Hepatocyte (in vitro differentiated cells): ENCODE measurements around the gene SPATA31E1. TPM values are rescaled to one million over a fixed set of nuclear protein-coding genes. Genes with fewer than 3 reads are reported as not detected.

Source experiments
- DNase-seq: peaks from one replicate; pipeline ENCODE4 v3.0.0-alpha.2; 2016; ENCODE audit warnings: low spot score
- H2AFZ ChIP-seq: fragments of 200-600 bp; sonication (generic); 2 replicates; pipeline ENCODE4 v1.6.0; 2016; ENCODE audit warnings: antibody characterized with exemption, mild to moderate bottlenecking
- H3K27ac ChIP-seq: fragments of 200-600 bp; sonication (generic); 2 replicates; pipeline ENCODE4 v1.5.1; 2016; ENCODE audit warnings: mild to moderate bottlenecking
- H3K27me3 ChIP-seq: fragments of 200-600 bp; sonication (generic); 2 replicates; pipeline ENCODE4 v1.6.1; 2016
- H3K36me3 ChIP-seq: fragments of 200-600 bp; sonication (generic); replicated peaks from 2 replicates; pipeline ENCODE4 v1.5.1; 2016; ENCODE audit warnings: low read depth; ENCODE audit not compliant: insufficient read depth
- H3K4me1 ChIP-seq: fragments of 200-600 bp; sonication (generic); 2 replicates; pipeline ENCODE4 v1.5.1; 2016; ENCODE audit warnings: mild to moderate bottlenecking, moderate library complexity; ENCODE audit not compliant: insufficient read depth
- H3K4me2 ChIP-seq: fragments of 200-600 bp; sonication (generic); 2 replicates; pipeline ENCODE4 v1.6.0; 2016
- H3K4me3 ChIP-seq: fragments of 200-600 bp; sonication (generic); 2 replicates; pipeline ENCODE4 v1.5.1; 2016; ENCODE audit warnings: mild to moderate bottlenecking
- H3K79me2 ChIP-seq: fragments of 200-600 bp; sonication (generic); 2 replicates; pipeline ENCODE4 v1.6.0; 2017; ENCODE audit warnings: mild to moderate bottlenecking
- H3K9me2 ChIP-seq: fragments of 200-600 bp; sonication (generic); replicated peaks from 2 replicates; pipeline ENCODE4 v1.6.0; 2017; ENCODE audit warnings: mild to moderate bottlenecking; ENCODE audit not compliant: insufficient read depth
- H3K9me3 ChIP-seq: fragments of 200-600 bp; sonication (generic); 2 replicates; pipeline ENCODE4 v1.5.1; 2016; ENCODE audit warnings: low read depth, mild to moderate bottlenecking
- H4K20me1 ChIP-seq: fragments of 200-600 bp; sonication (generic); 2 replicates; pipeline ENCODE4 v1.6.0; 2016; ENCODE audit warnings: mild to moderate bottlenecking; ENCODE audit not compliant: insufficient read depth, poor library complexity, severe bottlenecking
- EZH2 ChIP-seq: fragments of 200-600 bp; sonication (generic); IDR thresholded peaks from 2 replicates; pipeline ENCODE4 v1.6.1; 2016; ENCODE audit warnings: antibody characterized with exemption, mild to moderate bottlenecking, borderline replicate concordance
- EZH2phosphoT487 ChIP-seq: fragments of 200-600 bp; sonication (generic); IDR thresholded peaks from one replicate; pipeline ENCODE4 v1.6.1; 2018; ENCODE audit warnings: antibody characterized with exemption, mild to moderate bottlenecking, low read depth, moderate library complexity; ENCODE audit not compliant: unreplicated experiment, severe bottlenecking
- WGBS: methylation state at CpG from one replicate; pipeline ENCODE4 v1.1.6; 2016; ENCODE audit warnings: low lambda C conversion rate; ENCODE audit errors: missing lambda C conversion rate; 5-methylcytosine and 5-hydroxymethylcytosine counted together
- polyA plus RNA-seq: library from polyadenylated mRNA; unstranded; fragments of >200 nt; fragmentation: Nextera tagmentation; extraction: Ambion mirVana; gene quantifications from 2 replicates; pipeline ENCODE4 v1.2.1, GENCODE V29; 2016
- total RNA-seq: library from RNA; depleted of rRNA; stranded (reverse); fragments of >200 nt; gene quantifications from 2 replicates; pipeline ENCODE4 v1.2.3, GENCODE V29; 2014
- TF ChIP-seq, protein P1 (sequence below): fragments of 200-600 bp; sonication (generic); IDR thresholded peaks from 2 replicates; pipeline ENCODE4 v1.5.1; 2016; ENCODE audit warnings: antibody characterized with exemption, mild to moderate bottlenecking; ENCODE audit not compliant: poor library complexity

The SPATA31E1 gene
- total and polyA plus RNA-seq, 2 experiments from 2014 or later, result not detected

DNA sequence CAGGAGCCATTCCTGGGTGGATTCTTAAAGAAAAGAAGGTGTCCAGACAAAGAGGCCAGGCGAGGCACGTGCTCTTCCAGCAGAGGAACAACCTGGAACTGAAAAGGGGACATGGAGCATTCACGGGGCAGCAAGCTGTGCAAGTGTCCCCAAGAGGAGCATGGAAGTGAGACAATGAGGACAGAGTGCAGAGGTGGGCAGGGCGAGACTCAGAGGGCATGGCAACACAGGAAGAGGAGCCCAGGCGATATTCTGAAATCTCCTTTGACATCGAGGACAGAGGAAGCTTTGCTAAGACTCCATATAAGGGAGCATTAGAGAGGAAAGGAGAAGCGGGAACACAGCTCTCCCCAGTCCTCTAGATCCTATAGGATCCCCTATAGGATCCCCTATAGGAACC is 29.4 kb upstream of the SPATA31E1 start:
- Histone ChIP-seq H3K4me2 (no peak overlapping the region), H4K20me1 (no peaks in the 10 kb centered on the region), H2AFZ (no peak overlapping the region), H3K27me3 (no peaks in the 10 kb centered on the region), H3K4me1 (no peaks in the 10 kb centered on the region), H3K9me3 (no peaks in the 10 kb centered on the region), H3K9me2 (no peaks in the 10 kb centered on the region), H3K36me3 (no peaks in the 10 kb centered on the region), H3K79me2 (no peaks in the 10 kb centered on the region), H3K4me3 (no peak overlapping the region), H3K27ac (no peak overlapping the region)
- 91% methylated on average over 7 of the region's 7 CpGs for WGBS
- no peak for DNase-seq
- TF ChIP-seq EZH2 (no peak), EZH2phosphoT487 (no peak)
- TF ChIP-seq, protein P1, sequence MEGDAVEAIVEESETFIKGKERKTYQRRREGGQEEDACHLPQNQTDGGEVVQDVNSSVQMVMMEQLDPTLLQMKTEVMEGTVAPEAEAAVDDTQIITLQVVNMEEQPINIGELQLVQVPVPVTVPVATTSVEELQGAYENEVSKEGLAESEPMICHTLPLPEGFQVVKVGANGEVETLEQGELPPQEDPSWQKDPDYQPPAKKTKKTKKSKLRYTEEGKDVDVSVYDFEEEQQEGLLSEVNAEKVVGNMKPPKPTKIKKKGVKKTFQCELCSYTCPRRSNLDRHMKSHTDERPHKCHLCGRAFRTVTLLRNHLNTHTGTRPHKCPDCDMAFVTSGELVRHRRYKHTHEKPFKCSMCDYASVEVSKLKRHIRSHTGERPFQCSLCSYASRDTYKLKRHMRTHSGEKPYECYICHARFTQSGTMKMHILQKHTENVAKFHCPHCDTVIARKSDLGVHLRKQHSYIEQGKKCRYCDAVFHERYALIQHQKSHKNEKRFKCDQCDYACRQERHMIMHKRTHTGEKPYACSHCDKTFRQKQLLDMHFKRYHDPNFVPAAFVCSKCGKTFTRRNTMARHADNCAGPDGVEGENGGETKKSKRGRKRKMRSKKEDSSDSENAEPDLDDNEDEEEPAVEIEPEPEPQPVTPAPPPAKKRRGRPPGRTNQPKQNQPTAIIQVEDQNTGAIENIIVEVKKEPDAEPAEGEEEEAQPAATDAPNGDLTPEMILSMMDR, result no peak

DNA sequence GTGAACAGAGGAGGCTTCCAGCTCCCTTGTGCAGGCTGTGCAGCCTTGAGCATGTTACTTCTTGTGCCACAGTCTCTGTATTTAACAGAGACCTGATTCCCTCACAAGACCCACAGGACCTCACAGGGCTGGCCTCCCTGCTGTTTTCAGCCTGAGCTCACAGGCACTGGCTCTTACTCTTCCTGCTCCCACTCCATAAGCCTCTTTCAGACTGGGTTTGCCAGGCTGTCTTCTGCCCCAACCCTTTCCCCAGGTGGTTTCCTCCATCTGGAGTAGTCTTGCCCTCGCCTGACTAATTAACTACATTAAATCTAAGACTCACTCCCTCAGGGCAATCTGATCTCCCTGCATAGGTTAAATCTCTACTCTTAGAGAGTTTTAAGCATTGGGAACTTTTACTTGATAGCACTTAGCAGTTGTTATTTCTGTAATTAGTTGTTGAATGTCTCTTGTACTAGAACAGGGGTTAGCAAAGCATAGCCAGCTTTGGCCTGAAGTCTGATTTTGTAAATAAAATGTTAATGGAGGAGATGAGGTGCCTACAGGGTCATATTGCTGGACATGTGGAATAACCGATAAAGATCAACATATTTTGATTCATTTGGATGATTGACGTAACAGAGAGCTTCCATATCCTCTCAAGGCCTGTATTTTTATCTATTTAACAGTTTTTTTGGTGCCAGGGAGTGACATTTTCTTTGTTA is 28.6 kb upstream of the SPATA31E1 start:
- Histone ChIP-seq H3K4me1 (no peaks in the 10 kb centered on the region), H3K9me2 (no peaks in the 10 kb centered on the region), H3K4me3 (no peak overlapping the region), H3K27me3 (no peaks in the 10 kb centered on the region), H3K79me2 (no peaks in the 10 kb centered on the region), H3K4me2 (no peak overlapping the region), H3K27ac (no peak overlapping the region), H3K9me3 (no peaks in the 10 kb centered on the region), H2AFZ (no peak overlapping the region), H3K36me3 (no peaks in the 10 kb centered on the region), H4K20me1 (no peaks in the 10 kb centered on the region)
- DNase-seq, result no peak
- 78% methylated on average over 3 of the region's 3 CpGs for WGBS
- TF ChIP-seq EZH2phosphoT487 (no peak), EZH2 (no peak)
- TF ChIP-seq, protein P1, result no peak

- Histone ChIP-seq H3K9me3 (no peaks in the 10 kb centered on the region), H4K20me1 (no peaks in the 10 kb centered on the region), H2AFZ (no peak overlapping the region), H3K4me3 (no peak overlapping the region), H3K4me1 (no peaks in the 10 kb centered on the region), H3K4me2 (no peak overlapping the region), H3K79me2 (no peaks in the 10 kb centered on the region), H3K9me2 (no peaks in the 10 kb centered on the region), H3K36me3 (no peaks in the 10 kb centered on the region), H3K27ac (no peak overlapping the region), H3K27me3 (no peaks in the 10 kb centered on the region)
- TF ChIP-seq EZH2 (no peak), EZH2phosphoT487 (no peak)
- TF ChIP-seq, protein P1, result no peak
- WGBS, result 63% methylated on average over 5 of the region's 5 CpGs
- DNase-seq, result no peak
Measured at GRCh38 chr9:87854580-87854955, 28.1 kb upstream of the SPATA31E1 start.
